ENCODE results near the gene DNAJC8.

Gene DNAJC8, protein sequence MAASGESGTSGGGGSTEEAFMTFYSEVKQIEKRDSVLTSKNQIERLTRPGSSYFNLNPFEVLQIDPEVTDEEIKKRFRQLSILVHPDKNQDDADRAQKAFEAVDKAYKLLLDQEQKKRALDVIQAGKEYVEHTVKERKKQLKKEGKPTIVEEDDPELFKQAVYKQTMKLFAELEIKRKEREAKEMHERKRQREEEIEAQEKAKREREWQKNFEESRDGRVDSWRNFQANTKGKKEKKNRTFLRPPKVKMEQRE

GRCh38 chr1:28232558-28233263 is at the start of gene DNAJC8:
DNAJC8 (minus strand) TSS chr1:28233029; CDS start chr1:28232998, 31 bp downstream.
- peak; percentile 85 for DNase-seq

DNA sequence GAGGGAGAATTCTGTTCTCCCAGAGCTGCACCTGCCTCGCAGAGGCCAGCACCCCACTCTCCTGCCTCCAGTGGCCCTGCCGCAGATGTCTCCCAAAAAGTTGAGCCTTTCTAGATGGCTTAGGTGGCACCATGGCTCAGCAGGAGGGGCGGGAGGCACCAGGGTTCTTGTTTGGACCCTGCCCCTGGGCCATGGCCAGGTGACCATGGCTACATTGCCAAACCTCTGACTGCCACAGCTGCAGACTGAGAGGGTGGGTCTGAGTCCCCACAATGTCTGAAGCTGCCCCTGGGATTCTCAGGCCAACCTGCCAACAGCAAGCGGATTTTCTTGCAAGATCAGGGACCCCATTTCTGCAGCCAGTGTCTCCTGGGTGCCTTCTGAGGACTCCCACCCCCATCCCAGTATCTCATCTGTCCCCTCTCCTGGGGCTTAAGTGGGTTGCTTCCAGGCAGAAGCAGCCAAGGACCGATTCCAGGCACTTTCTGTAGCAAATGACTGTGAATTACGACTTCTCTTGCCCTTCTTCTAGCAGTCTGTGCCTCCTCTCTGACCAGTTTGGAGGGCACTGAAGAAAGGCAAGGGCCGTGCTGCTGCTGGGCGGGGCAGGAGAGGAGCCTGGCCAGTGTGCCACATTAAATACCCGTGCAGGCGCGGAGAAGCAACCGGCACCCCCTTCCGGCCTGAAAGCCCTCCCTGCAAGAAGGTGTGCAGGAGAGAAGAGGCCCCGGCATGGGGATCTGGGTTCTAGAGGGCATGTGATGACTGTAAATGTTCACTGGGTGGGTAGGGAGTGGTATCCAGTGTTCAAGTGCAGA is 49.0 kb upstream of the DNAJC8 start:
- no peak for DNase-seq

GRCh38 chr1:28280977-28281381 is 48.1 kb upstream of the DNAJC8 start:
- DNase-seq, result no peak

DNA sequence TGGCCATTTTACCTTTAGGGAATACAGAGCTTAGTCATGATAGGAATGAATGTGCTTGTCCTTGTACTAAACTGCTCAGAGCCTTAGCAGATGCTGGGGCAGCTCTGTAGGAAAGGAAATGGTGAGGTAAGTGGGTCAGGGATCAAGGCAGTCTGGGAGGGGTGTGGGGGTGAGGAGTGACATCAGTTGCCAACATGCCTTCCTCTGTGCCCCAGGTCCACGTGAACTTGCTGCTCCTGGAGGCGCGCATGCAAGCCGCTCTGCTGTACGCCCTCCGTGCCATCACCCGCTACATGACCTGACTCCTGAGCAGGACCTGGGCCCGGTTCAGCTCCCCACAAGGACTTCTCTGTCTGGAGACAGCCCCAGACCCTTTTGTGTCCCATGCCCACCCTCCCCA is 47.7 kb upstream of the DNAJC8 start:
- DNase-seq, result no peak

GRCh38 chr1:28279721-28280120 is 46.9 kb upstream of the DNAJC8 start:
- no peak for DNase-seq

DNA sequence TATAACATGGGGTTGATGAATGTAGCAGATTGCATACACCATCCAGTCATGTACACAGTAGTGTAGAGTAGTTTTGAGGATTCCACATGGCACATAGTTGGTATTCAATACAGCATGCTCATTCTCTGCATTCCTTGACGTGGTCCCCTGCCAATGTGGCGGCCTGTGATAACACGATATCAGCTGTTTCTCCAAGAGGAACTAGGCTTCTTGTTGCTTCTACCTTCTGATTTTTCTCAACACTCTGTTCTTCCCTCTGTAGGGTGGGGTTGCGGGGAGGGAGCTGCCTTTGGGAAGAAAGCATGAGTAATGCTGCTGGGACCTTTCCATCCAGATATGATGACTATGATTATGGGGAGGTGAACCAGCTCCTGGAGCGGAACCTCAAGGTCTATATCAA is 45.9 kb upstream of the DNAJC8 start:
- no peak for DNase-seq

DNA sequence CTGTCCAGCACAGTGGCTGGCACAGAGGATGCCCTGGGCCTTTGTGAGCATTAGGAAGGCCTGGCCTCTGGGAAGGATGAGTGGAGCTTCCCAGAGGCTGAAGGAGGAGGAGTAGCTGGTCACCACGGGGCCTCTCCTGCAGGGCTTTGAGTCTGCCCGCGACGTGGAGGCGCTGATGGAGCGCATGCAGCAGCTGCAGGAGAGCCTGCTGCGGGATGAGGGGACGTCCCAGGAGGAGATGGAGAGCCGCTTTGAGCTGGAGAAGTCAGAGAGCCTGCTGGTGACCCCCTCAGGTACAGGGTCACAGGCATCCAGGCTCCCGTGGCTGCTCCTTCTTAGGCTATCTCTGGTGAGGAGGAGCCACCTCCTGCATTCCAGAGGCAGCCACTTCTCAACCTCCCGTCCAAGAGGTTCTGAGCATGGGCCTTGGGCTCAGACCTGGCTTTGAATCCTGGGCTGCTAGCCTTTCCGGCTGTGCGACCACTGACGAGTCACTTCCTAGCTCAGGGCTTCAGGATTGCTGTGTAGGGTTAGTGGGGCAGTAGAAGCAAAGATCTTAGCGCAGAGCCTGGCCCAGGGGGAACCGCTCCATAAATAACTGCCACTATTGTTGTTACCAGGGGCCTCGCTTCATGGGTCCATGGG is 40.5 kb upstream of the DNAJC8 start:
- DNase-seq, result no peak

- DNase-seq, result no peak
Measured at GRCh38 chr1:28272215-28272852, 39.5 kb upstream of the DNAJC8 start.

- DNase-seq, result no peak
Measured at GRCh38 chr1:28269529-28269928, 36.7 kb upstream of the DNAJC8 start.

DNA sequence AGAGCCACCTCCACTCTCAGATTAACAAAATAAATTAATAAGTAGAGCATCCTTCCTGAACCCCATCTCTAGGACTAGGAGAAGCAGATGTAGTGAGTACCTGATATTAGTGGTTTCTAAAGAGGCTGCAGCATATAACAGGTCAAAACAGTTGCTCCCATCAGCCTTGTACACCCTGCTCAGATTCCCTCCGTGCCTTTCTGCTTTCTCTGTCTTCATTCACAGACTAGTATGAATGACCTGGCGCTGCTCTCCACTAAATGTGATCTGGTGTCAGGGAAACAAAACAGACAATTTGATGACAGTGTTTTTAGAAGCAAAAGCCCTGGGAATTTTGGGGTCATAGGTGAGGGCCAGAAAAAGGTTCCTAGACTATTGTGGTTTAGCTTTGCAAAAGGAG is 34.8 kb upstream of the DNAJC8 start:
- DNase-seq, result no peak

DNA sequence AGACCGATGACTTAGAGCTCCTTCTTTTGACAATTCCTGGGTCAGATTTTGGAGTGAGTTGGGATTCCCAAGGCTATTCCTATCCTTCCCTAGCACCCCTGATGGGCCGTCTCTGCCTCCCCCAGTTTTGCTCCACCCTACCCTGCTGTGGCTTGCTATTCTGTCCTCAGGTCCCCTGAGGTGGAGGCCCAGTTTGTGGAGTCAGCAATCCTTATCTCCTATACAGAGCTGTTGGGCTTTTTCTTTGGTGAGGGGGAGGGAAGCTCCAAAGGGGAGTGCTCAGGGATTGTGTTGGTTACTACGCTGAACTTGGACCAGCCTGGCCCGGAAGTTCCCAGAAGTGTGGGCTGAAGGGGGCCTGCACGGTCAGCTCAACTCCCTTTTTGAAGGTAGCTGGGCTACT is 34.1 kb upstream of the DNAJC8 start:
- DNase-seq, result no peak

GRCh38 chr1:28265577-28265976 is 32.7 kb upstream of the DNAJC8 start:
- DNase-seq, result no peak

GRCh38 chr1:28264897-28265296 is 32.1 kb upstream of the DNAJC8 start:
- no peak for DNase-seq

- no peak for DNase-seq
Measured at GRCh38 chr1:28260803-28261174, 28.0 kb upstream of the DNAJC8 start.

- DNase-seq, result peak; percentile 14
Measured at GRCh38 chr1:28259934-28260802, 27.3 kb upstream of the DNAJC8 start.

DNA sequence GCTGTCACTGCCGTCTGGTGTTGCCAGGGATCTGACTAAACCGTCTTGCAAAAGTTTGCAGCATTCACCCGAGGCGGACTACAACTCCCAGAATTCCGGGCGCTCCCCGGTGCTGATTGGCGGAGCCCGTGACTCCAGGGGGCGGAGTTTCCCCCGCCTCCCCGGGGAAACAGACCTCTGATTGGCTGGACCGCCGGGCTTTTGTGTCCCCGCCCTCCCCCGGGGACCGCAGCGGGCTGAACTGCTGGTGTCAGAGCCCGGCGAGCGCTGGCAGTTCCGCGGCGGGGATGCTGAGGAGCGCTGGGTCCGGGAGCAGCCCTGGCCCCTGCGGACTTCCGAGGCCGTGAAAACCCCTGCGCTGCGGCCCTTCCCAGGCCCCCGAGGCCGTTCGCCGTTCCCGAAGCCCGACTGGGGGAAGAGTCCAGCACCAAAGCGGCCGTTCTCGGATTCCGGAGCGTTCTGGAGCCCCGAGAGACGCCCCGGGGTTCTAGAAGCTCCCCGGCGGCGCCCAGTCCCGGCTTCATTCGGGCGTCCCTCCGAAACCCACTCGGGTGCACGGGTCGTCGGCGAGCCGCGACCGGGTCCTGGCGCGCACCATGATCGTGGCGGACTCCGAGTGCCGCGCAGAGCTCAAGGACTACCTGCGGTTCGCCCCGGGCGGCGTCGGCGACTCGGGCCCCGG is 26.6 kb upstream of the DNAJC8 start, which contains the start of gene SESN2:
Gene SESN2, plus strand, starts transcription at position 267 of the 682 bp plus-strand sequence. Its CDS starts 330 bp downstream, at position 597.
- DNase-seq, result peak; percentile 95

DNA sequence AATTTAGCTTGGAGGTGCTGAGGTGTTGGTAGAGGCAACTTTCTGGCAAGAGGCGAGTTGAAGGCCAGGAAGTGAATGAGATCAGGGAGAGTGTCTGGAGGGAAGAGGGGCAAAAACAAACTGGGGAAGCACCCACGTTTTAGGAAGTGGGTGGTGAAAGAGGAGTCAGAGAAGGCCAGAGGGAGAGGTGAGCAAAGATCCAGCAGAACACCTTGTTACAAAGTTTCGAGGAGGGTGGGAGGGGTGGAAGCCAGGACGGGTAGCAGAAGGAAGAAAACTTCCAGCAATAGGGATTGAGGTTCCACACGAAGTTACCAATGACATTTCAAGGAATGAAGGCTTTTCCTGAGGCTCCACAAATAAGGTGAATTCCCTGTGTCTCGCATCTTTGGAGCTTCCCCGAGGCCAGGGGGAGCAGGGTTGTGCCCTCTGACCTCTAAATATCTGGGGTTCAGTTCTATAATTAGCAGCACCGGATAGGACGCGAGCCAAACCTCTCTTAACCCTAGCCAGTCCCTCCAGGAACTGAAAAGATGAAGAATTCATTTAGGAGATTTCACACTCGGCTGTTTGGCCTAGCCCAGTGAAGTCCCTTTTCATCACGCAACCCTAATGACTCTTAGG is 25.9 kb upstream of the DNAJC8 start:
- no peak for DNase-seq

DNA sequence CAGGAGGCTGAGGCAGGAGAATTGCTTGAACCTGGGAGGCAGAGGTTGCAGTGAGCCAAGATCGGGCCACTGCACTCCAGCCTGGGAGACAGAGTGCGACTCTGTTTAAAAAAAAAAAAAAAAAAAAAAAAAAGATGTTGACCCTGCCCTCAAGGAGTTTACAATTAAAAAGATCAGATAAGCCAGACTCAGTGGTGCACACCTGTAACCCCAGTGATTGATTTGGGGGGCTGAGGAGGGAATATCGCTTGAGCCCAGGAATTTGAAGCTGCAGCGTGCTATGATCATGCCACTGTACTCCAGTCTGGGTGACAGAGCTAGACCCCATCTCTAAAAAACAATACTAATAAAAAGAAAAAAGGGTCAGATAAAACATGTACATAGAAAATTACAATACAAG is 24.9 kb upstream of the DNAJC8 start:
- DNase-seq, result no peak

- no peak for DNase-seq
Measured at GRCh38 chr1:28256197-28256827, 23.5 kb upstream of the DNAJC8 start.

- no peak for DNase-seq
Measured at GRCh38 chr1:28249866-28250295, 17.1 kb upstream of the DNAJC8 start.

Data from GDM1 (cell line).